SK-N-SH (cell line): ENCODE measurements around the gene AGO4. TPM values are rescaled to one million over a fixed set of nuclear protein-coding genes. Genes with fewer than 3 reads are reported as not detected.
A peak's percentile ranks its signal among the peaks of the same experiment; 100 is the strongest.

ENCODE experiments used
- CTCF ChIA-PET: fragments of 300-600, 350-600 bp; formaldehyde crosslinking; extraction: SDS; loops from one replicate; lab custom pipeline; 2021; lab: Yijun Ruan, JAX
- POLR2A ChIA-PET: fragments of 350-600 bp; sonication (Branson Sonifier 250); formaldehyde crosslinking; extraction: SDS; loops from one replicate; lab custom pipeline; 2020; ENCODE audit warnings: antibody characterized with exemption, inconsistent platforms; lab: Yijun Ruan, JAX
- DNase-seq: peaks from one replicate; pipeline ENCODE4 v3.0.0; 2012
- H2AFZ ChIP-seq: fragments of 200-600 bp; sonication (generic); 2 replicates; pipeline ENCODE4 v1.8.1; 2016; ENCODE audit warnings: antibody characterized with exemption, mild to moderate bottlenecking, low read depth
- H3F3A ChIP-seq: fragments of 200-600 bp; sonication (generic); replicated peaks from 2 replicates; pipeline ENCODE3; 2016; ENCODE audit warnings: antibody characterized with exemption, mild to moderate bottlenecking; ENCODE audit not compliant: insufficient read depth
- H3K27ac ChIP-seq, 2 experiments: fragments of 200-500 bp in 1 of 2; fragments of 200-600 bp in 1 of 2; sonication (Bioruptor generic) in 1 of 2; sonication (generic), shearing (Covaris generic) in 1 of 2; 2 replicates each; pipeline versions ENCODE4 v1.5.1 to v1.6.1; 2014 to 2016; ENCODE audit warnings: low read depth in 2 of 2, inconsistent platforms in 1 of 2, low read length in 1 of 2, mild to moderate bottlenecking in 1 of 2, mixed read lengths in 1 of 2
- H3K27me3 ChIP-seq: fragments of 200-600 bp; sonication (generic), shearing (Covaris generic); 2 replicates; pipeline ENCODE4 v1.6.1; 2016; ENCODE audit warnings: mixed run types; ENCODE audit not compliant: insufficient read depth
- H3K36me3 ChIP-seq, 2 experiments: fragments of 200-500 bp in 1 of 2; fragments of 200-600 bp in 1 of 2; sonication (Bioruptor generic) in 1 of 2; sonication (generic) in 1 of 2; replicated peaks in 1 of 2; 2 replicates each; pipeline versions ENCODE3 to v1.5.1; 2014 to 2016; ENCODE audit warnings: low read length in 1 of 2, mild to moderate bottlenecking in 1 of 2; ENCODE audit not compliant: insufficient read depth in 2 of 2, control insufficient read depth in 1 of 2
- H3K4me1 ChIP-seq, 2 experiments: fragments of 200-500 bp in 1 of 2; fragments of 200-600 bp in 1 of 2; sonication (Bioruptor generic) in 1 of 2; sonication (generic), shearing (Covaris generic) in 1 of 2; 2 replicates each; pipeline versions ENCODE4 v1.5.1 to v1.6.1; 2014 to 2016; ENCODE audit warnings: low read depth in 1 of 2, low read length in 1 of 2, mixed run types in 1 of 2; ENCODE audit not compliant: insufficient read depth in 2 of 2, control insufficient read depth in 1 of 2
- H3K4me2 ChIP-seq: fragments of 200-600 bp; sonication (generic), shearing (Covaris generic); 2 replicates; pipeline ENCODE4 v1.6.1; 2017; ENCODE audit warnings: mixed run types
- H3K4me3 ChIP-seq, 2 experiments: fragments of 200-500 bp in 1 of 2; fragments of 200-600 bp in 1 of 2; sonication (Bioruptor generic) in 1 of 2; sonication (generic), shearing (Covaris generic) in 1 of 2; 2 replicates each; pipeline versions ENCODE4 v1.5.1 to v1.8.1; 2014 to 2016; ENCODE audit warnings: low read depth in 2 of 2, inconsistent platforms in 1 of 2, low read length in 1 of 2, mild to moderate bottlenecking in 1 of 2, mixed read lengths in 1 of 2, moderate library complexity in 1 of 2
- H3K79me2 ChIP-seq: fragments of 200-600 bp; sonication (generic); 2 replicates; pipeline ENCODE4 v1.8.1; 2017; ENCODE audit warnings: mild to moderate bottlenecking; ENCODE audit not compliant: insufficient read depth
- H3K9ac ChIP-seq: fragments of 200-600 bp; sonication (generic); 2 replicates; pipeline ENCODE4 v1.6.1; 2017; ENCODE audit warnings: mixed run types
- H3K9me2 ChIP-seq: fragments of 200-600 bp; sonication (generic); 2 replicates; pipeline ENCODE4 v1.6.1; 2017; ENCODE audit warnings: mixed run types
- H3K9me3 ChIP-seq: fragments of 200-600 bp; sonication (generic); 2 replicates; pipeline ENCODE4 v1.6.1; 2017; ENCODE audit warnings: mixed run types, mild to moderate bottlenecking, moderate library complexity
- H4K20me1 ChIP-seq: fragments of 200-600 bp; sonication (generic); 2 replicates; pipeline ENCODE4 v1.6.1; 2017; ENCODE audit warnings: mild to moderate bottlenecking, mixed run types; ENCODE audit not compliant: insufficient read depth
- CHD2 ChIP-seq: fragments of 150-350 bp; IDR thresholded peaks from 2 replicates; pipeline ENCODE4 v1.6.1; 2018; ENCODE audit warnings: low read length; ENCODE audit not compliant: partially characterized antibody
- GABPA ChIP-seq: IDR thresholded peaks from 2 replicates; pipeline ENCODE4 v1.4.0; 2012; ENCODE audit warnings: low read depth, mild to moderate bottlenecking
- MXI1 ChIP-seq: IDR thresholded peaks from 2 replicates; pipeline ENCODE4 v1.6.1; 2012; ENCODE audit warnings: mild to moderate bottlenecking, low read depth, low read length, improper control_type of control experiment
- NFIC ChIP-seq: IDR thresholded peaks from 2 replicates; pipeline ENCODE4 v1.4.0; 2012; ENCODE audit warnings: borderline replicate concordance
- NRF1 ChIP-seq: IDR thresholded peaks from 2 replicates; pipeline ENCODE4 v1.6.1; 2012; ENCODE audit warnings: low read depth, mild to moderate bottlenecking, low read length
- RAD21 ChIP-seq: IDR thresholded peaks from 2 replicates; pipeline ENCODE4 v1.6.1; 2012; ENCODE audit warnings: mild to moderate bottlenecking, low read length
- RCOR1 ChIP-seq: fragments of 150-350 bp; IDR thresholded peaks from 2 replicates; pipeline ENCODE4 v1.6.1; 2017; ENCODE audit warnings: antibody characterized with exemption, low read length
- RFX5 ChIP-seq: IDR thresholded peaks from 2 replicates; pipeline ENCODE4 v1.6.1; 2012; ENCODE audit warnings: mild to moderate bottlenecking, improper control_type of control experiment, low read length
- SMC3 ChIP-seq: IDR thresholded peaks from 2 replicates; pipeline ENCODE4 v1.6.1; 2012; ENCODE audit warnings: low read depth, low read length, improper control_type of control experiment
- USF2 ChIP-seq: fragments of 150-350 bp; IDR thresholded peaks from 2 replicates; pipeline ENCODE4 v1.6.1; 2017; ENCODE audit warnings: antibody characterized with exemption, low read length, low read depth, borderline replicate concordance
- YY1 ChIP-seq: IDR thresholded peaks from 2 replicates; pipeline ENCODE4 v1.4.0; 2012; ENCODE audit warnings: low read depth, mild to moderate bottlenecking
- ZBTB33 ChIP-seq: IDR thresholded peaks from 2 replicates; pipeline ENCODE4 v1.4.0; 2012; ENCODE audit warnings: low read depth, borderline replicate concordance
- WGBS: methylation state at CpG from one replicate; pipeline ENCODE4 v1.1.6; 2017; ENCODE audit warnings: low lambda C conversion rate; 5-methylcytosine and 5-hydroxymethylcytosine counted together
- polyA plus RNA-seq, 3 experiments: library from polyadenylated mRNA; depleted of rRNA; stranded (reverse); fragments of >200 nt; gene quantifications; 2 replicates each; pipeline ENCODE4 v1.2.3, GENCODE V29; 2012

The AGO4 gene
- polyA plus RNA-seq, 1 of the 3 experiments (the other 2 are of a cell fraction), result 4.8 TPM

- TF ChIP-seq CHD2 (peak; percentile 56), USF2 (no peak), YY1 (no peak), SMC3 (peak; percentile 55), RAD21 (peak; percentile 48), NRF1 (peak; percentile 86), RCOR1 (peak; percentile 57), MXI1 (peak; percentile 66; the same call in 1 of the 2 replicates), RFX5 (0 out of 2 replicates have a peak, but pooled peaks have one; percentile 44), ZBTB33 (no peak)
These were observed 75.3 kb downstream of the AGO4 start, which contains the start of gene AGO1 (continued) for GRCh38 chr1:35882945-35883634.

- peak overlapping the region; percentile 99 for H3K4me2 ChIP-seq
- H3F3A ChIP-seq, result no peaks in the 10 kb centered on the region
- DNase-seq, result peak; percentile 92
- peak overlapping the region; percentile 40 to 86; a peak in 3 of 4 replicates for H3K27ac ChIP-seq
- peaks cover 35% of the 10 kb centered on the region for H3K79me2 ChIP-seq
- H4K20me1 ChIP-seq, result peaks cover 20% of the 10 kb centered on the region
- ChIA-PET CTCF (interaction anchor here (0.6 to 3.4 kb wide), 29 partner anchors 9 to 968 kb away, joined by 3 to 26 read pairs (median 3); partner anchors contain the start of gene AGO3), POLR2A (no interaction called here)
- H3K9me3 ChIP-seq, result no peaks in the 10 kb centered on the region
- H3K4me3 ChIP-seq, result peak overlapping the region; percentile 96 to 99
- no peaks in the 10 kb centered on the region for H3K27me3 ChIP-seq
- 0% methylated on average over 7 of the region's 29 CpGs for WGBS
- H3K9ac ChIP-seq, result peak overlapping the region; percentile 87
- H2AFZ ChIP-seq, result peak overlapping the region; percentile 89
- TF ChIP-seq NFIC, result no peak
- TF ChIP-seq NRF1, result peak; percentile 71
- no peak for TF ChIP-seq GABPA
- H3K36me3 ChIP-seq, result peaks cover 2 to 5% of the 10 kb centered on the region in 2 experiments
- H3K4me1 ChIP-seq, result peaks cover 12 to 33% of the 10 kb centered on the region in 2 experiments; a peak in 2 of 4 replicates
- no peaks in the 10 kb centered on the region for H3K9me2 ChIP-seq
These were observed 75.9 kb downstream of the AGO4 start for GRCh38 chr1:35883635-35884101.
